ENCODE data around the gene FOXA3. TPM values are rescaled to one million over a fixed set of nuclear protein-coding genes. Genes with fewer than 3 reads are reported as not detected.

The FOXA3 gene
- total RNA-seq (under 1 TPM in 1 of 10 donors, not detected in 9; 0.11 TPM), polyA plus RNA-seq (under 1 TPM in 1 of 2 donors, not detected in 1; 0.01 TPM)
- long read RNA-seq, donor 1, result 0 reads
- long read RNA-seq, donor 2, result 0 reads
- long read RNA-seq, donor 3, result 0 reads

DNA sequence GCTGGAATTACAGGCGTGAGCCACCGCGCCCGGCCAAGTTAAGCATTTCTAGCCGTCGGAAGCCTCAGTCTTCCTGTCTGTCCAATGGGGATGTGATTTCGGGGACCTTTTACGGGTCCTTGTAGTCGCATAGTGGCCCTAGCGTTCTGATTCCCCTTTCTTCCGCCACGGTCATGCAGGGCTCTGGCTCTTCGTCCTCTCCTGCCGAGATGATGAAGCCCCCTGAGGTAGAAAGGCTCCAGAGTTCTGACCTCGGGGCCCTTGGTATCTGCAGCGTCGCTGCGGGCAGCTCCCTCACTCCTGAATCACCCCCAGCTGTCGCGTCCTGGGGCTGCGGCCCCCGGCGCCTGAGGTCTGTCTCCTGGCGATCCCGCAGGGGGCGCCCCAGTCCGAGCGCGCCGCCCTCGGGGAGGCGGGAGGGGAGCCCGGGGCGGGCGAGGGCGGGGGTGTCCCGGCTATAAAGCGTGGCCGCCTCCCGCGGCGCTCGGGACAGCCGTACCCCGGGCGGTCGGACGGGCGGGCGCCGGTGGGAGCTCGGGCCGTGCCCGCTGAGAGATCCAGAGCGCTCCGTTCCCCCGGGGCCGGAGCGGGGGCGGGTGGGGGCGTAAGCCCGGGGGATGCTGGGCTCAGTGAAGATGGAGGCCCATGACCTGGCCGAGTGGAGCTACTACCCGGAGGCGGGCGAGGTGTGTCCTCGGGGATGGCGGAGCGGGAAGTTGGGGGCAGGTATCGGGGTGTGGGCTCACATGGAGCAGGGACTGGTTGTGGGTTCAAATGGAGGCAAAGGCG lies at the start of gene FOXA3:
FOXA3 (plus strand) TSS at position 487 of the 789 bp plus-strand sequence; CDS start at position 618, 131 bp downstream.
- no peaks in the 10 kb centered on the region for H3K9me3 ChIP-seq
- H3K4me1 ChIP-seq, result peaks cover 0 to 33% (median 25%) of the 10 kb centered on the region in 9 donors
- H3K4me3 ChIP-seq, result peak within 1 kb of the TSS; percentile 8 to 100 (median 88)
- 2 to 3% methylated on average over 71 of the region's 71 CpGs for WGBS, 2 donors
- peaks cover 0 to 29% (median 0%) of the 10 kb centered on the region in 9 donors for H3K36me3 ChIP-seq
- DNase-seq (peak in 1 of 2 donors; percentile 43), ATAC-seq (peak; percentile 13 to 52 (median 31))
- peaks cover 0 to 31% (median 23%) of the 10 kb centered on the region in 7 donors for H3K27me3 ChIP-seq
- intact Hi-C loops (cut with DNase I), result loop anchor here in 2 of 10 donors (1.0 to 5.0 kb wide), 3 partner anchors 19 to 133 kb away; partner anchors contain the start of genes CCDC61 (in 1 of the 2) and IRF2BP1 (in 1 of the 2)
- peak; percentile 34 to 76 (median 65) for TF ChIP-seq CTCF (IDR thresholded peaks at IDR 0.05)
- H3K27ac ChIP-seq, result peak within 1 kb of the TSS in 1 of 10 donors; percentile 95

- no peak for DNase-seq
- TF ChIP-seq CTCF (IDR thresholded peaks at IDR 0.05), result no peak
- peaks cover 0 to 8% (median 0%) of the 10 kb centered on the region in 9 donors for H3K36me3 ChIP-seq
- H3K27ac ChIP-seq, result peak within 1 kb of the TSS in 5 of 10 donors; percentile 25 to 68 (median 46)
- H3K4me3 ChIP-seq, result peak within 1 kb of the TSS; percentile 12 to 58 (median 50)
- peaks cover 0 to 31% (median 22%) of the 10 kb centered on the region in 9 donors for H3K4me1 ChIP-seq
- H3K9me3 ChIP-seq, result no peaks in the 10 kb centered on the region
- 10 to 15% methylated on average over 40 of the region's 40 CpGs for WGBS, 2 donors
- intact Hi-C loops (cut with DNase I), result loop anchor here in 4 of 10 donors (5.0 to 10.0 kb wide), 4 partner anchors 62 to 202 kb away; partner anchors contain the start of gene IRF2BP1 (in 1 of the 4)
- H3K27me3 ChIP-seq, result peaks cover 0 to 40% (median 0%) of the 10 kb centered on the region in 7 donors
- peak in 1 of 8 donors; percentile 5 for ATAC-seq
These were observed 49.2 kb upstream of the FOXA3 start, which contains the start of gene RSPH6A for GRCh38 chr19:45814851-45815480. RSPH6A (minus strand) TSS chr19:45815308; CDS start chr19:45815176, 132 bp downstream.

DNA sequence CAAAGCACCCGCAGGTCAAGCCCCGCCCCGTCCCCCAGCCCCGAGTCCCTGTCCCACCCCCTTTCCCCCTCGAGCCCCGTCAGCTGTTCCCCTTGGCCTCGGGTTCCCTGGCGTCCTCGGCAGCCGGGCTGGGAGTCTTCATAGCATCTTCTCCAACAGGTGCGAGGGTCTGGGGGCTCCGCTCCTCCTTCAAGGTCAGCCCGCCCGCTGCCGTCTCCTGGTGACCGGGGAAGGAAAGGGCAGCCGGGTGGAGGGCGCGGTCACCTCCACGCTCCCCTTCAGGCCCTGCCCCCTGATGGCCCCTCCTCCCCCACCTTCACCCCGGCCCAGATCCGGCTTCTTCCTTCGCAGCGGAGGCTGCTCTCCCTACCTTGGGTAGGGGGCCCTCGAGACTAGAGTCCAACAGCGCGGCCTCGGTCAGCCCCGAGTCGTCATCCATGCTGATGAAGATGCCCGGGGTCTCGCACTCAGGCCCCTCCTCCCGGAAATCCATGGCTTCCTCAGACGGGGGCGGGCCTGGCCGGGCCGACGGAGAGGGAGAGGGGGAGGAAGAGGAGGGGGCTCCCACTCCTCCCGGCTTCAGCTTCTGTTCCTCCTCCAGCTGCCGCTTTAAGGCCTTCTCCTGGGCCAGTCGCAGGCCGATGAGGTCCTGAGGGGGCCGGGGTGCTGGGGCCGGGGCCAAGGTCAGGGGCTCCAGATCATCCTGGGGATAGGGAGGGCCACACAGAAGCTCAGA lies 48.5 kb upstream of the FOXA3 start:
- DNase-seq (peak in 1 of 2 donors; percentile 36), ATAC-seq (peak; percentile 10 to 54 (median 24))
- Histone ChIP-seq H3K9me3 (no peaks in the 10 kb centered on the region), H3K27me3 (peaks cover 0 to 39% (median 0%) of the 10 kb centered on the region in 7 donors), H3K4me3 (peak overlapping the region; percentile 12 to 58 (median 50)), H3K27ac (peak overlapping the region in 5 of 10 donors; percentile 25 to 68 (median 46)), H3K36me3 (peaks cover 0 to 15% (median 0%) of the 10 kb centered on the region in 9 donors), H3K4me1 (peaks cover 0 to 31% (median 22%) of the 10 kb centered on the region in 9 donors)
- intact Hi-C loops (cut with DNase I), result loop anchor here in 4 of 10 donors (5.0 to 10.0 kb wide), 4 partner anchors 62 to 202 kb away; partner anchors contain the start of gene IRF2BP1 (in 1 of the 4)
- no peak for TF ChIP-seq CTCF (IDR thresholded peaks at IDR 0.05)
- 7 to 9% methylated on average over 38 to 44 of the region's 44 CpGs for WGBS, 2 donors

Data from heart right ventricle (tissue), 16 donors.